Kidney glomerular epithelial cell (primary cell): ENCODE measurements around the gene RPL36AL.
"Not testable (repeated sequence)": the region's sequence is repeated elsewhere in the genome, so short reads cannot be mapped to it uniquely, and the experiment has no call there.

Experiments used
- DNase-seq: peaks from one replicate; lab custom pipeline; 2025; lab: John Stamatoyannopoulos, UW

The RPL36AL gene

DNA sequence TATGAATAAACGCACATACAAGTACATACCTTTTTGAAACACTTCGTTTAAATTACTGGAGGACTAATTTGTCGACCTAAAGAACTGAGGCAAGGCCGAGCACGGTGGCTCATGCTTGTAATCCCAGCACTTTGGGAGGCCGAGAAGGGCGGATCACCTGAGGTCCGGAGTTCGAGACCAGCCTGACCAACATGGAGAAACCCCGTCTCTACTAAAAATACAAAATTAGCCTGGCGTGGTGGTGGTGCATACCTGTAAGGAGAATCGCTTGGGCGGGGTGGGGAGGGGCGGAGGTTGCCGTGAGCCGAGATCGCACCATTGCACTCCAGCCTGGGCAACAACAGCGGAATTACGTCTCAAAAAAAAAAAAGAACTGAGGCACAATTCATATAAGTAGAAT is 1.2 kb downstream of the RPL36AL start:
- not testable (repeated sequence) for DNase-seq

- no peak for DNase-seq
Measured at GRCh38 chr14:49617852-49618519, 2.4 kb downstream of the RPL36AL start.

GRCh38 chr14:49615776-49616175 is 4.7 kb downstream of the RPL36AL start:
- no peak for DNase-seq

GRCh38 chr14:49614196-49614595 is 6.2 kb downstream of the RPL36AL start:
- no peak for DNase-seq

DNA sequence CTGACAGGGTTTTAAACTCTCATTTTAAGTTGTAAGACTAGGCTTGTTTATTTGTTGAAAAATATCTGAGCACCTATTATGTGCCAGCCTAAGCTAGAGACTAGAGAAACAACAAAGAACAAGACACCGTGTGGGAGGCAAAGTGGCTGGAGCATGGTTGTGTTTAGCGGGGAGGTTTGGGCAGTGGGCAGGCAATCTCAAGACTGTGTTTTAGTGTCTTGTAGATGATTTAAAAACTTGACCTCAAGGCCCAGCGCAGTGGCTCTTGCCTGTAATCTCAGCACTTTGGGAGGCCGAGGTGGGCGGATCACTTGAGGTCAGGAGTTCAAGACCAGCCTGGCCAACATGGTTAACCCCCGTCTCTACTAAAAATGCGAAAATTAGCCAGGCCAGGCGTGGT is 7.8 kb downstream of the RPL36AL start:
- no peak for DNase-seq

DNA sequence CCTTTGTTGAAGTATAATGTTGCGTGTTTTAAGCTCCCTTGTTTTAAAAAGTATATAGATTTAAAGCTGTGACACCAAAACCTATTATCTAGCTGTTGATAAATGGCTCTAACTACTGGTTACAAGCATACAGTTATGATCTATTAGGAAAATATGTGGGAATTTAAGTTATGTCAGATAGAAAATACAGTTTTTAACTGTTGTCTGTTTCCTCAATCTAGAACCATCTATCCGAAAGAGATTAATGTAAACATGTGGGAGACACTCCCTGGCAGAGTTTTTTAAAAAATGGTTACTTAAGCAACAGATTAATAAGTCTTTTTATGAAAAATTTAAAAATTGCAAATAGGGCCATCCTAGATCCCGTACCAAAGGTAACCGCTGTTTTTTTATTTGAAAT is 8.2 kb downstream of the RPL36AL start:
- DNase-seq: no peak

DNA sequence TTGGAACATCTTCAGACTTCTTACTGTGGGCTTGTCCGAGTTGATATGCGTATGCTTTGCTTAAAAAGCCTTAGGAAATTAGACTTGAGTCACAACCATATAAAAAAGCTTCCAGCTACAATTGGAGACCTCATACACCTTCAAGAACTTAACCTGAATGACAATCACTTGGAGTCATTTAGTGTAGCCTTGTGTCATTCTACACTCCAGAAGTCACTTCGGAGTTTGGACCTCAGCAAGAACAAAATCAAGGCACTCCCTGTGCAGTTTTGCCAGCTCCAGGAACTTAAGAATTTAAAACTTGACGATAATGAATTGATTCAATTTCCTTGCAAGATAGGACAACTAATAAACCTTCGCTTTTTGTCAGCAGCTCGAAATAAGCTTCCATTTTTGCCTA is 12.8 kb downstream of the RPL36AL start:
- no peak for DNase-seq

- DNase-seq: peak; percentile 85
Measured at GRCh38 chr14:49598485-49599300, 21.7 kb downstream of the RPL36AL start, which contains the start of gene LRR1. Gene LRR1, plus strand, starts transcription at chr14:49598940. Its CDS starts 81 bp downstream, at chr14:49599021.

GRCh38 chr14:49598189-49598484 is 22.3 kb downstream of the RPL36AL start:
- no peak for DNase-seq

GRCh38 chr14:49594347-49595091 is 25.9 kb downstream of the RPL36AL start:
- peak; percentile 29 for DNase-seq

DNA sequence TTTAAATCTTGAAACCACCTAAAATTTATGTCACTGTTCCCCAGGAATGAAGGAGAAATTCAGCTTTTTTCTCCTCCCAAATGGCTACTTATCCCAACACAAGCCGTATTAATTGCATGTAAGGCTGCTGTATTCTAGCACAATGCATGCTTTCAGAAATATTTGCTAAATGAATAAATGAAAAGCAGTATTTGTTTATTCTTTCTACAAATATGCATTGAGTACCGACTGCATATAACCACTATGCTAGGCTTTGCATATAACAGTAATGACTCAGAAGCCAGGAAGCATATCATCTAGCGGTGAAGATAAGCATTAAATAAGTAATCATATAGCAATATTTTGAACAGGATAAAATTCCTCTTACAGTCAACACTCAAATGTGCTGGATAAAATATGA is 27.4 kb downstream of the RPL36AL start:
- DNase-seq: no peak

DNA sequence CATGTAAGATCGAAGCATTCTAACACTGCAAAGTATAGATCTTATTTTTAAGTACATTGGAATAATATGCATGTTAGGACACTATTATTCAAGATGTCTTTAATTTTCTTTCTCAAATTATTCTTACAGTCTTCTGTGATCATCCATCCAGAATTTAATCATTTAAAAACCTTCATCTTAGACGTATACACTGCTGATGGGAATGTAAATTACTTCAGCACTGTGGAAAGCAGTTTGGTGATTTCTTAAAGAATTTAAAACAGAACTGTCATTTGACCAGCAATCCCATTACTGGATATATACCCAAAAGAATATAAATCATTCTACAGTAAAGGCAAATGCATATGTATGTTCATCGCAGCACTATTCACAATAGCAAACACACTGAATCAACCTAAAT is 31.0 kb downstream of the RPL36AL start:
- DNase-seq: no peak

GRCh38 chr14:49586673-49587460 is 33.6 kb downstream of the RPL36AL start:
- DNase-seq: peak; percentile 84

- peak; percentile 98 for DNase-seq
Measured at GRCh38 chr14:49585803-49586672, 34.4 kb downstream of the RPL36AL start, which contains the start of gene RPS29. Gene RPS29, minus strand, starts transcription at chr14:49586380. Its CDS starts 34 bp downstream, at chr14:49586346.

DNA sequence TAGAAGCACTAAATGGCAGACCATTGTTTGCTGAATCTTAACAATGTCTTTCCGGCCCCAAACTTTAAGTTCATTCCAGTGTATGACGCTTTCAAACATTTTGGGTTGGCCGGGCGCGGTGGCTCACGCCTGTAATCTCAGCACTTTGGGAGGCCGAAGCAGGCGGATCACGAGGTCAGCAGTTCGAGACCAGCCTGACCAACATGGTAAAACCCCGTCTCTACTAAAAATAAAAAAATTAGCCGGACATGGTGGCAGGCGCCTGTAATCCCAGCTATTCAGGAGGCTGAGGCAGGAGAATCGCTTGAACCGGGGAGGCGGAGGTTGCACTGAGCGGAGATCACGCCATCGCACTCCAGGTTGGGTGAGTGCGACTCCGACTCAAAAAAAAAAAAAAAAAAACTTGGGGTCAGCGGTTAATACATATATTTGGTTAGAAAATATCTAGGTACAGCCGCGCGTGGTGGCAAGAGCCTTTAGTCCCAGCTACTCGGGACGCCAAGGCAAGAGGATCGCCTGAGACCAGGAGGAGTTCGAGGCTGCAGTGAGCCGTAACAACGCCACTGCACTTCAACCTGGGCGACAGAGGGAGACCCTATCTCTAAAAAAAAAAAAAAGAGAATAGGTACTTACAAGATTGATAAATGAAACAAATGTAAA is 35.3 kb downstream of the RPL36AL start:
- DNase-seq: not testable (repeated sequence)

DNA sequence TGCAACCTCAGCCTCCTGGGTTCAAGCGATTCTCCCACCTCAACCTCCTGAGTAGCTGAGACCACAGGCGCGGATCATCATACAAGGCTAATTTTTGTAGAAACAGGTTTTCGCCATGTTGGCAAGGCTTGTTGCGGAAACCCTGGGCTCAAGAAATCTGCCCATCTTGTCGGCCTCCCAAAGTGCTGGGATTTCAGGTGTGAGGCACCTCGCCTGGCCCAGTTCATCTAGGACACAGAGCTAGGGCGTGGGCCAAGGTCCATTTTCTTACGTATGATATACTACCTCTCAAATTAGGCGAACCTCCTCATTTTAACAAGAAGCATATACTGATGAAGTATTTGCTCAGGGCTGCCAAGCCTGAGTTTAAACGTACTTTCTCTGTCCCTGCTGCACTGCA is 36.4 kb downstream of the RPL36AL start:
- no peak for DNase-seq

- no peak for DNase-seq
Measured at GRCh38 chr14:49583629-49584028, 36.8 kb downstream of the RPL36AL start.

DNA sequence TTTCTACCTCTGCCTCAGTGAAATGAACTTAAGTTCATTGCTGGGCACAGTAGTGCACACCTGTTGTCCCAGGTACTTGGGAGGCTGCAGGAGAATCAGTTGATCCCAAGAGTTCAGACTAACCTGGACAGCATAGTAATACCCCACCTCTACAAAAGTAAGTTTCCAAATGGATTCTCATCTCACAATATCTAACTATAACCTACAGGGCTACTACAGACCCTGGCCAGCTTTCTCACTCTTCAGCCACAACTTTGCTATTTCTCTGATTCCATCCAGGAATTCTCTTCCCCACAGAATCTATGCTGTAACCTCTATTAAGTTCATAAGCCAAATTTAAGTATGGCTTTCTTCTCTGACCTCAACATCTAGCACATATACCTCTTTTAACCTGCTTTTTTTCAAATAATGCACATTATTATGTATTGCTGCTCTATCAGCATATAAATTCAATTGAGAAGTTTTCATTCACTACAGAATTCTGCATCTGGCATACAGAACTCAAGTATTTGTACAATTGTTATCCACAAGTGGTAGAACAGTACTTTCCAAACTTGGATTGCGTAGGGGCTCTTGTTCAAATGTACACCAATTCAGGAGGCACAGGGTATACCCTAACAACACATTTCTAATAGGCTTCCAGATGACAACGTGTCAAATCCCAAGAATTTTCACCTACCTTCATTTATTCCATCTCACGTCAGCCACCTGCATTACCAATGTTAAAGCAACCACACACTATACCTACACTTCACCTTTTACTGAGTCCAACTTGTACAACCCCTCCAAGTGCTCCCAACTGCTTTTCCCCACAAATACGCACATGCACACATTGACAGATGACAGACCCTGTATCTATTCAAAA is 38.1 kb downstream of the RPL36AL start:
- no peak for DNase-seq
